NCI-H146 treated with DMSO at 0.1 percent for 48 hours (cell line): ENCODE measurements around the gene PTBP1.
A peak's percentile ranks its signal among the peaks of the same experiment; 100 is the strongest.

ENCODE experiments used
- DNase-seq: peaks from one replicate; lab custom pipeline; 2025; ENCODE audit not compliant: unreplicated experiment; lab: John Stamatoyannopoulos, UW

Gene PTBP1

DNA sequence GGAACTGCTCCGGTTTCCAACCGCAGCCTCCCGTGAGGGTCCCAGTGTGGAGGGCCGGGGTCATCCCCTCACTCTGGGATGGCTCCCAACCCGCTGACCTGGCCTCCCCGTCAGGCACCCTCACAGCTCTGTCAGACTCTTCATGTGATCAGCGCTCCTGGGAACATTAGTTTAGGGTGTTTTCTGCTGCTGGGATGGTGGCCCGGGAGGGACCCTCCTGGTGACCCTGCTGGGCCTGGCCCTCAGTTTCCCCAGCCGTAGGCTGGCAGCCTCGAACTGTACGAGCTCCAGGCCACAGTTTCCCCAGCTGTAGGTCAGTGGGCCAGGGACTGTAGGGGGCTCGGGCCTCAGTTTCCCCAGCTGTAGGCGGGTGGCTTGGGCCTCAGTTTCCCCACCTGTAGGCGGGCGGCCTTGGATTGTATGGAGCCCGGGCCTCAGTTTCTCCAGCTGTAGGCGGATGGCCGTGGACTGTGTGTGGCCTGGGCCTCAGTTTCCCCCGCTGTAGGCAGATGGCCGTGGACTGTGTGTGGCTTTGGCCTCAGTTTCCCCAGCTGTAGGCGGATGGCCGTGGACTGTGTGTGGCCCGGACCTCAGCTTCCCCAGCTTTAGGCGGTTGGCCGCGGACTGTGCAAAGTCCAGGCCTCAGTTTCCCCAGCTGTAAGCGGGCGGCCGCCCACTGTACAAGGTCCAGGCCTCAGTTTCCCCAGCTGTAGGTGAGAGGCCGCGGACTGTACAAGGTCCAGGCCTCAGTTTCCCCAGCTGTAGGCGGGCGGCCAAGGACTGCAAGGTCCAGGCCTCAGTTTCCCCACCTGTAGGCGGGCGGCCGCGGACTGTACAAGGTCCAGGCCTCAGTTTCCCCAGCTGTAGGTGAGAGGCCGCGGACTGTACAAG is 1.3 kb upstream of the PTBP1 start:
- DNase-seq: no peak

DNA sequence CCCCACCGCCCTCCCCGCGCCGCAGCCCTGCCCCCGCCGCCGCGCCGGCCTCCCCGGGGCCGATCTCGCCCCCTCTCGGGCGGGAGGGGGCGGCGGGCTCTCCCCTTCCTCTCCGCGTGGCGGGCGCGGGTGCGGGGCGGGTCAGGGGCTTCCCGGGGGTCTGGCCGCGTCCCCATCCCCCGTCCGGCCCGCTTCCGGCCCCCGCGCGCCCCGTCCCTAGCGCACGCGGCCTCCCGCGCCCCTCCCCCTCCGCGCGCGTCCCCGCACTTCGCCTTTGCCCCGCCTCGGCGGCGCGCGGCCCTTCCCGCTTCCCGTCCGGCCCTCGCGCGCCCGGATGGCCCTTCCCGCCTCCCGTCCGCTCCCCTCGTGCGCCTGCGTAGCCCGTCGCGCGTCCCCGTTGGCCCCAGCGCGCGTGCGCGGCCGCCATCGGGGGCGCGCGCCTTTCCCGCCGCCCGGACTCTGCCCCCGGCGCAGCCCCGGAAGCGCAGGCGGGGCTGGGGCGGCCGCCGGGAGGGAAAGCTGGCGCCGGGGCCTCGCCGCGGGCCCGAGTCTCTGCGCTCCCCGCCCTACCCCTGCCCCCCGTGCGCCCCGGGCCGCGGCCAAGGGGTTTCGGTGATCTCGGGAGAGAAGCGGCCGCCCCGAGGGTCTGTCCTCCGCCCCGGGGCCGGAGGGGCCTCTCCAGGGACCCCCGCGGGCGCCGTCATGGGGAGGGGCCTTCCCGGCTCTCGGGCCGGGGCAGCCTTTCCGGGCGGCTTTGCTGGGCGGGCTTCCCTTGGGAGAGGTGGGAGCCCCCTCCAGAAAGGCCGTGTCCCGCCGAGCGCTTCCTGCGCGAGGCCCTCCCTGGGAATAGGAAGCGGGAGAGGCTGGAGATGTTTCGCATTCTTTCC is 519 bp downstream of the PTBP1 start:
- DNase-seq: peak; percentile 34

DNA sequence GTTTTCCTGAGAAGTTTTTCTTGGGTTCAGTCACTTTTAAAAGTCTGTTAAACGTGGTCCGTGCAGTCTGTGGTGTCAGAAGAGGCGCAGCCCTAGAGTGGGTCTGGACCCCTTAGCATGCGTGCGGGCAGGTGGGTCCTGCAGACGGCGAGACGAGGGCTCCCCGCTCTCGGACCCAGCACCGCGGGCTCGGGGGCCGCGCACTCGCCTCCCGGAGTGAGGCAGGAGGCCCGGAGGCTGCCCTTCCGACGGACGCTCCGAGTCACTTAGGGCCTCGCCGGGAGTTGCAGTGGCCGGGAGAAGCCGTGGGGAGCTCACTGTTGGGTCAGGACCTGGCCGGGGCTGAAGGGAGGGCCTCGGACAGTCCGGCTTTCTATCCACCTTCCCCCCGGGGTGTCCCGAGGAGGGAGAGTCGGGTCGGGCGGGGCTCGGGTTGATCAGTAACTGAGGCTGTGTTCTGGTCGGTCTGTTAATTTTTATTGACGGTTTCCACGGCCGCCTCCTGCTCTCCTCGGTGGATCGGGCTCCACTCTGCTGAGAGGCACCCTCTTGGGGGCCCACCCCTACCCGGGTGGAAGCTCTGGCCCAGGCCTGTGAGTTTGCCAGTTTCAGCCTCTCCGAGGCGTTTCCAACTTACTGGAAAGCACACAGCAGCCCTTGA is 1.3 kb downstream of the PTBP1 start:
- no peak for DNase-seq

DNA sequence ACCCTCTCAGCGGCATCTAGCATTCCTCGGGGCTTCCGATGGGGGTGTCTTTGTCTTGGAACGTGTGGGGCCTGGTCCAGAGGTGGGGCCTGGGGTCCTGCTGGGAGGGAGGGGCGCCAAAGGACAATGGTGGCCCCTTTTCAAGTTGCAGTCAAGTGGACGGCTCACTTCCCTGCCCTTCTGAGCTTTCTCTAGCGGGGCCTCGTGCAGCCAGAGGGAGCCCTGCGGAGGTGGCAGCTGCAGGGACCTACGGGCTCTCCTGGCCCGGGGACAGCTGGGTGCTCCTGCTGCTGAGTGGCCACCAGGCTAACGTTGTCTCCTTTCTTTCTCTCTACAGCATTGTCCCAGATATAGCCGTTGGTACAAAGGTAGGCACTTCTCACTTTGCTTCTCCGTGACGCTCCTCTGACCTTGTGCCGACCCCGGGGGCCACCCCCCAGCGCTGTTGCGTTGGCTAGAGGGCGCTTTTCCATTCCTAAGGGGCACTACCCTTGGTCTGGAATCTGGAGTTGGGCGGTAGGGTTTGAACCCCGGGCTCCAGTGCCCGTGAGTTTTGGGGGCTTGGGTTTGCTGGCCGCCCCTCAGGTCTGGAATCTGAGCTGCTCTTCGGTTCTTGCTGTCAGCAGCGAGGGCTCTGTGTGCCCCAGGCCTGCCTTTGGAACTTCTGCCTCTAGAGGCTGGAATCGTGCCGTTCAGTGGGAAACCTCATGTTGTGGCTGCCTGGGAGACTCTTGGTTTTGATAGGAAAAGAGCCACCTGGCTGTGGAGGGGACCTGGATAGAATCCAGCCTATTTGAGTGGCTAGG is 2.0 kb downstream of the PTBP1 start:
- no peak for DNase-seq

DNA sequence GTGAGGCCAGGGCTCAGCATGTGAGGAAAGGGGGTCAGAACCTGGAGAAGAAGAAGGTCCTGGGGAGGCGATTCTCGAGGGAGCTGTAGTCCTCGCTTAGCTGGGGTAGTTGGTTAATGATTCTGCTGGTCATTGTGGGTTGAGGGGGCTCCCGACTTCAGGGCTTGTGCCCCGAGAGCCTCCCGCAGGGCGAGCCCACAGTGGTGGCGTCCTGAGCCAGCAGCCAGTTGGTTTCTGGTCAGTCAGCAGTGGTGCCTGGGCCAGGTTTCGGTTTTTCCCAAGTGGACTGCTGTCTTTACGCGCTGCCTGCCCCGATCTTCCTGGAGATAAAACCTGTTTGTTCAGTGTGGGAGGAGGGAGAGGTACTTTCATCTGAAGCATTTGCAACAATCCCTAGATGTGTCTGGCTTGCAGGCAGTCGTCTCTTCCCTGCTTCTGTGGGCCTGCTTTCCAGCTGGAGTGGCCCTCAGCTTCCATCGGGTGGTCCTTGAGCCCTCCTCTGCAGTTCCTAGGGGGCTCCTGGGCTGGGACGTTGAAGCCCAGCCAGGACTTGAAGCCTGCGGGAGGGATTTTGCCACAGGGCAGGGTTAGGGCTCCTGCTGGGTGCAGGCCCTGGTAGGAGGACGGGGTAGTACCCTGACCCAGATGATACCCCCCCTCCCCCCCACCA is 3.2 kb downstream of the PTBP1 start:
- DNase-seq: no peak

DNA sequence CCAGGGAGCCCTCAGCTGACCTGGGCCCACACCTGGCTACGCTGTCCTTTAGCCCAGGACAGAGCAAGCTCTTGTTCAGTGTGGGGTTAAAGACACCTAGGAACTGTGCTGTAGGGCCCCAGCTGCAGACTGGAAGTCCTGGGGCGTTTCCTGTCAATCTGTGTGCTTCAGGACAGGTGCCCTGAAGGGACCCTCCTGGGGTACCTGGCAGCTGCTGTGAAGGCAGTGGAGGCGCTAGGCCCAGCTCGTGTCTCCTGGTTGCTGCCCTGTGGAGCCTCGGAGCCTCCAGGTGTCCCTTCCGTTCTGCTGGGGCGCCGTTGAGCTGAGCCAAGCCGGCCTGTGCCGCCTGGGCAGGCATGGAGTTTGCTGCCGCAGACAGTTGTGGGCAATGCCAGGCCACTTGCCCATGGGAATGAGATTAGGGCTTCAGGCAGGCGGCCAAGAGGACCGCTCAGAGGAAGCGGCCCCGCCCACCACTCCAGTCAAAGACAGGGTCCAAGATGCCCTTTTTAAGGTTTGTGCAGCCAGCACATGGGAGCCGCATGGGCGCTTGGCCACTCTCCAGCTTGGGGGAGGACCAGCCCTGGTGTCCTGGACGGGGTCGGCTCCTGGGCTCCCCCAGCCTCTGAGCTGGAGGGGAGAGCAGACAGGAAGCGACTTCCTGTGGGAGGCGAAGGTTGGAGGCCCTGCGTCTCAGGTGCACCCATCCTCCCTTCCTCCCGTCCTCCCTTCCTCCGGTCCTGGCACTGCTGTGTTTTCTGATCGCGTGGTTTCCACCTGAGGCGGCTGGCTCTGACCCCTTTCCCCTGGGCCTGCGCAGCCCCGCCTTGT is 4.0 kb downstream of the PTBP1 start:
- DNase-seq: no peak

DNA sequence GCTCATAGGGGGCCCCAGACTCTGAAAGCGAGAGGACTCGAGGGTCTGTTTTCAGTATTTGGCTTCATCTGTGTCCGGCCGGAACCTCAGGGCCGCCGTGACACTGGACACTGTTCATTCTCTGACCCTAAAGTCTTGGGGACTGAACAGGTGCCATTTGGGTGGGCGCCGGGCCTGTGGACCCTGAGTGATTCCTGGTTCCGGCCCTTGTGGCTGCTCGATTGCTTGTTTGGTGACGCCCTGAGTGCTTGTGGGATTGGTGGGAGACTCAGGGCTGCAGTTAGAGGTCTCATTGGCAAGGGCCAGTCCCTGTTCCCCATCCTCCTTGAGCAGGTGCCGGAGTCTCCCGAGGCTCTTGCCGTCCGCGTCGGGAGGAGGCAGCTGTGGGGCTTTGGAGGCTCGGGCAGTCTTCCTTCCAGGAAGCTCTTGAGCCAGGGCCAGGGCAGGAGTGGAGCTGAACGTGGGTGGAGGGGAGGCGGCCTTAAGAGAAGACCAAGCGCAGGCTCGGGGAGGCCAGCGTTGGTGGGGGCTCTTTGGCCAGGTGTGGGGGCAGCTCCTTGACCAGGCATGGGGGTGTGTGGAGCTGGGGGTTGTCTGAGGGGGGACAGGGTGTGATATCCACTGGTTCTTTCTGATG is 4.7 kb downstream of the PTBP1 start:
- DNase-seq: no peak

DNA sequence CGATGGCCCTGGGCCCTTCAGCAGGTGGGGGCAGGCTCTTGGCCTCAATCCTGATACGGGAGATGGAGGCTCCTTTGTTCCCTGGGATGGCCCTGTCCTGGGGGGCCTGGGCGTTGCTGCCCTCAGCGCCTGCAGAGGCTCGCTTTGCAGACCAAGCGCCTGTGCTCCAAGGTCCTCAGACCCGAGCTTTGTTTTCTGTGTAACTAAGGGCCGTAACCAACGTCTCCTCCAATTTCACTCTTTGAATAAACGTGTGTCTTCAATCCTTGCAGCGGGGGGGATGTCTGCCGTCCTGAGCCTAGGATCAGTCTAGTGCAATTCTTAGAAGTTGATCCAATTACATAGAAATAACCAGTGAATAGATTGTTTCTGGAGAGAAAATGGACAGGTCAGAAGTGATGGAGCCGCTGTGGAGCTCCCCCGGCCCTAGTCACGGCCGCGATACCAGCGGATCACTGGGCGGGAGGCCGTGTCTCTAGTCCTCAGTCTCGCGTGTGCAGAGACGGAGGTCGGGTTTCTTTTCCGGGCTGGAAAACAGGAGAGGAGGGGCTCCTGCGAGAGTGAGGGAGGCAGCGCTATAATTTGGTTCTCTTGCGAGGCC is 5.3 kb downstream of the PTBP1 start:
- no peak for DNase-seq

DNA sequence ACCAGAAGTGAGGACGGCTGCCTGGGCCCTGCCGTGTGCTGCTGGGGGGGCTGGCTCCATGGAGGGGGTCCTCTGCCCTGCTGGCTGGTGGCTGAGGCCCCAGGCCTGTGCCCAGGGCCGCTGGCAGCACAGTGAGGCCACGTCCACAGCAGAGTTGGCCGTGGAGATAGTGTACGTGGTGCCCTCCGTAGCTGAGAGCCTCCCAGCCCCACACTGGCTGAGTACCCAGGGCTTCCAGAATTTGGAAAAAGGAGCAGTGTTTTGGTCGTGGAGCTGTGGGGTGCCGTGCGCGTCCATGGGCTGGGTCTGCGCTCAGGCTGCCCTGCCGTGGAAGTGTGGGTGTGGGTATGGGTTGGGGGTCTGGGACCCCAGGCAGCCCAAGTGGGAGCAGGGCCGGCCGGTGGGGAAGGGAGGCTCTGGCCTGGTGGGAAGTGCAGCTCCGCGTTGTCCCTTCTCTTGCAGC is 5.9 kb downstream of the PTBP1 start:
- no peak for DNase-seq

DNA sequence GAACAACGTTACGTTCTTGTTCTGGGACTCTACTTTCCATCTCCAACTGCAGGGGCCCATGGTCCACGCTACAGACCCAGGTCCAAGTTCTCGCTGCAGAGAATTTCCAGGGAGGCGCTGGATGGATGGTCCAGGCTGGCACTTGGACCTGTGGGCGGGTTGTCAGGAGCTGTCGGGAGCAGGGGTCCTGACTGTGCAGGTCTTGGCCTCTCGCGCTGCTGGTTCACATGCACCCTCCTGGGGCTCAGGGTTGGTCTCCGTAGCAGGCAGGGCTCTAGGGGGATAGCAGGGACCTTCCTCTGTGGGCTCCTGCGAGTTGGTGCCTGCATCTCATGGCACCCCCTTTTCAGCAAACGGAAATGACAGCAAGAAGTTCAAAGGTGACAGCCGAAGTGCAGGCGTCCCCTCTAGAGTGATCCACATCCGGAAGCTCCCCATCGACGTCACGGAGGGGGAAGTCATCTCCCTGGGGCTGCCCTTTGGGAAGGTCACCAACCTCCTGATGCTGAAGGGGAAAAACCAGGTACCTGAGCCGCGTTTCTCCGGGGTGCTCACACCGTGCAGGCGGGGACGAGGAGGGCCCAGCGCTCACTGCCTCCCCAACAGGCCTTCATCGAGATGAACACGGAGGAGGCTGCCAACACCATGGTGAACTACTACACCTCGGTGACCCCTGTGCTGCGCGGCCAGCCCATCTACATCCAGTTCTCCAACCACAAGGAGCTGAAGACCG is 6.6 kb downstream of the PTBP1 start:
- DNase-seq: no peak

DNA sequence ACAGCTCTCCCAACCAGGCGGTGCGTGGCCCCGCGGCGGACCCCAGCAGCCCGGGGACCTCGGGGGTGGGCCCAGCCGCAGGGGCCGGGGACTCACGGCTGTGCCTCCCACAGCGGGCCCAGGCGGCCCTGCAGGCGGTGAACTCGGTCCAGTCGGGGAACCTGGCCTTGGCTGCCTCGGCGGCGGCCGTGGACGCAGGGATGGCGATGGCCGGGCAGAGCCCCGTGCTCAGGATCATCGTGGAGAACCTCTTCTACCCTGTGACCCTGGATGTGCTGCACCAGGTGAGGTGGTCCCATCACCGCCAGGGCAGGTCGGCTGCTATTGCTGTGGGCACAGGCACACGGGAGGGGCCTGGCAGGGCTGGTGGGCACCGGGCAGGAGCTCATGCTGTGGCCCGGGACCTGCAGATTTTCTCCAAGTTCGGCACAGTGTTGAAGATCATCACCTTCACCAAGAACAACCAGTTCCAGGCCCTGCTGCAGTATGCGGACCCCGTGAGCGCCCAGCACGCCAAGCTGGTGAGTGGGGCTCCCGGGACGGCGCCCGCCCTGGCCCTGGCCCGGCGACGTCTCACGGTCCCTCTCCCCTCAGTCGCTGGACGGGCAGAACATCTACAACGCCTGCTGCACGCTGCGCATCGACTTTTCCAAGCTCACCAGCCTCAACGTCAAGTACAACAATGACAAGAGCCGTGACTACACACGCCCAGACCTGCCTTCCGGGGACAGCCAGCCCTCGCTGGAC is 7.3 kb downstream of the PTBP1 start:
- DNase-seq: no peak

DNA sequence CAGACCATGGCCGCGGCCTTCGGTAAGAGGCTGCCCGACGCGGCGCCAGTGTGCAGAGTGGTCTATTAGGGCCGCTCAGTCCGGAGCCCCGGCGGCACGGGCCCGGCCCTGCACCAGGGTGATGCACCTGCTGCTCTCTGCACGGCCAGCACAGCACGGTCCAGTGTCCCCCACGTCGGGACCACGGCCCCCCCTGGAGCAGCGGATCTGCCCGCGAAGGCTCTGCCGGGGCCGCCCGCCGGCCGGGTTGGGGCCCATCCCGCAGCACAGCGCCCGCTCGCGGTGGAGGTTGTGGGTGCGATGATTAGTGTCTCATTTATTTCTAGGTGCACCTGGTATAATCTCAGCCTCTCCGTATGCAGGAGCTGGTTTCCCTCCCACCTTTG is 7.9 kb downstream of the PTBP1 start:
- DNase-seq: no peak

DNA sequence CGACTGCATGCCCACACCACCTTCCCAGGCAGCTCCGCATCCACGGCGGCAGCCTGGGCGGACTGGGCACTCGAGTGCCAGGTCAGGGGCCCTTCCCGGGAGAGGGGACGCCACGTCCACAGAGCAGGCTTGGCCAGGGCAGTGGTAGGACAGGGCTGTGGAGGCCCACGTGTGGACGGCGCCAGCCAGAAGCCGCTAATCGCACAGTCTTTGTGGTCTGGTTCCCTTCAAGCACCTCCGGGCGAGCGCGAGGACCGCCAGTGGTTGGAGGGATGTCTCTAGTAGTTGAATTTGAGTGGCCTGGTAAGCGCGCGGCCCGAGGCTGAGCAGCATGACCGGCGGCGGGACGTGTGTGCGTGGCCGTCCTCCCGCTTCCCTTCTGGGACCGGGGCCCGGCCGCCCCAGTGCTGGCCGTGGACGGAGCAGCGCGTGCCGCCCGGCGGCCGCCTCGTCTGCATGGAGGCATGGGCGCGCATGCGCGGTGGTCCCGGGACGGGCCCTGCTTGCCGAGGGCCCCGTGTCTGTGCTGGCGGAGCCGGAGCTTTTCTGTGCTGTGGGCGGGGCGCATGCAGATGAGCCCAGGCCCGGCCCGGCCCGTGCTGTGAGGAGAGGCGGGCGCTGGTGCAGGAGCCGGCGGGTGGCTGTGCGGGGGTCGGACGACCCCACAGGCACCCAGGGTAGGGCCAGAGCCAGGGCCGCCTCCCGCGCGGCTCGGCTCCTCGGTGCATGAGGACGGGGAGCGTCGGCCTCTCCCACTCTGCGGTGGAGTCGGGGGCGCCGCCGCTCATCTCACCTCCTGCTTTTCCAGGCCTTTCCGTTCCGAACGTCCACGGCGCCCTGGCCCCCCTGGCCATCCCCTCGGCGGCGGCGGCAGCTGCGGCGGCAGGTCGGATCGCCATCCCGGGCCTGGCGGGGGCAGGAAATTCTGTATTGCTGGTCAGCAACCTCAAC is 8.6 kb downstream of the PTBP1 start:
- DNase-seq: no peak

DNA sequence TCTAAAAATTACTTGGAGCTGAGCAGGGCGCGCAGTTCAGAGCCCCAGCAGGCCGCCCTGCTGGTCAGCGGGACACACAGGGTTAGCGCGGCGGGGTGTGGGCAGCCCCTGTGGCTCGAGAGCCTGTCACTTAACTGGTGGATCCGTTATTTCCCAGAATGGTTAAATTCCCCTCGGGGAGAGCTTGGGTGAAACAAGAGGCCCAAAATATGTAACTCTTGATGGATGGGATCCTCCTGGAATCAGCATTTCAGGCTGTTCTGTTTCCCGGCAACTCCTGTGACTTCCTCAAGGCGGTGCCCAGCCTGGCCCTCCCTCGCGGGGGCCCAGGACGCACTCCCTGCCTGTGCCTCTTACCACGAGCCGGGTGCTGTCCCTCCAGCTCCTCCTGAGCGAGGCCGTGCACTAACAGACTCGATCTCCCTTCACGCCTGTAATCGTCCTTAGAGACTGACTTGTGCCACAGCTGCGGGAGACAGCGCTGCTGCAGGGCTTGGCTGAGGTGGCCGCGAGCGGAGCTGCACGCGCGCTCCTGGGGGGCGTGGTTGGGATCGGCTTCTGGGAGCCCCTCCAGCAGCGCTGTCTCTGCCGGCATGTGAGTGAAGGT is 9.7 kb downstream of the PTBP1 start:
- no peak for DNase-seq

DNA sequence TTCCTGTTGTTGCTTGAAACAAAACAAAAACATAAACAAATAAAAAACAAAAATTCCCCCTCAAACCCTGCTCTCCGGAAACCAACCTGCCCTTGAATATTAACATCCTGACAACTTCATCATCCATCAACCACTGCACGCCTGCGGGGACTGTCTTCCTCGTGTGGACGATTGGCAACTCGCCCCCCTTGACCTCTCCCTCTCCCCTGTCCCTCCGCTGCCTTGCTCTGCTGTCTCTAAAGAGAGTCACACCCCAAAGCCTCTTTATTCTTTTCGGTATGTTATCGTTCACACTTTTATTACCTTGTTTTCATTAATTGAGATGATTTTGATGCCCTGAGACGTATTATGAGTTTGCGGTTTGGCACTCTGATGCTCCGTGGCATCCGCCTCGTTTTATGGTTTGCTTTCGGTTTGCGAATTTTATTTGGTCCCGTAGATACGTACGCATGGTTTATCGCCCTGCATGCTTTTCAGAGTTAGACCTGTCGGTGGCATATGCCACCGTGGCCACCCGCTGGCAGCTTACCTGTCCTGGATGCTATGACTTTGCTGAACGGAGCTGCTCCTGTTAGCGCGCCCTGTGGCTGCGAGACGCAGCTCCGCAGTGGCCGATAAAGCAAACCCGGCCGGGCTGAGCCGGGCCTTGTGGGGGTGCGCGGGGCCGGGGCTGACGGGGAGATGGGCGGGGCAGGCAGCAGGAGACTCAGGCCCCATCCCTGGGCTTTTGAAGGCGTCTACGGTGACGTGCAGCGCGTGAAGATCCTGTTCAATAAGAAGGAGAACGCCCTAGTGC is 10.6 kb downstream of the PTBP1 start:
- DNase-seq: no peak
